Breast epithelium (tissue), 4 donors: ENCODE measurements around the gene LRP3. TPM values are rescaled to one million over a fixed set of nuclear protein-coding genes. Genes with fewer than 3 reads are reported as not detected.
"Not testable (repeated sequence)": the region's sequence is repeated elsewhere in the genome, so short reads cannot be mapped to it uniquely, and the experiment has no call there.

Experiments
- DNase-seq, 2 donors: peaks; one replicate each; pipeline ENCODE4 v3.0.0-alpha.2; 2019; ENCODE audit warnings: low spot score in 2 of 2
- H3K27ac ChIP-seq, 2 donors: fragments of 200-600 bp; sonication (generic) in 1 of 2; one replicate each; pipeline ENCODE4 v1.5.1; 2016 to 2019; ENCODE audit warnings: mild to moderate bottlenecking in 1 of 2
- H3K27me3 ChIP-seq, 2 donors: fragments of 200-600 bp; sonication (generic) in 1 of 2; one replicate each; pipeline versions ENCODE4 v1.5.1 to v1.6.0; 2017 to 2019; ENCODE audit warnings: control low read depth in 1 of 2, mild to moderate bottlenecking in 1 of 2
- H3K36me3 ChIP-seq: fragments of 200-600 bp; one replicate; pipeline ENCODE4 v1.5.1; 2019
- H3K4me1 ChIP-seq, 2 donors: fragments of 200-600 bp; sonication (generic); one replicate each; pipeline ENCODE4 v1.5.1; 2016 to 2019; ENCODE audit warnings: control low read depth in 1 of 2
- H3K4me3 ChIP-seq, 3 donors: fragments of 200-600 bp; sonication (generic); 1 replicate in 2 of 3; 2 replicates in 1 of 3; pipeline ENCODE4 v1.5.1; 2016 to 2019; ENCODE audit warnings: mild to moderate bottlenecking in 3 of 3, moderate library complexity in 2 of 3
- H3K9me3 ChIP-seq, 2 donors: fragments of 200-600 bp; sonication (generic) in 1 of 2; one replicate each; pipeline ENCODE4 v1.5.1; 2016 to 2019; ENCODE audit warnings: control low read depth in 1 of 2
- POLR2A ChIP-seq: fragments of 450-650 bp; IDR thresholded peaks from one replicate; pipeline ENCODE4 v1.6.1; 2016; ENCODE audit warnings: antibody characterized with exemption, mild to moderate bottlenecking, moderate library complexity
- POLR2AphosphoS5 ChIP-seq, 3 donors: sonication (generic); formaldehyde crosslinking; IDR thresholded peaks; one replicate each; pipeline ENCODE4 v1.6.1; 2017; ENCODE audit warnings: antibody characterized with exemption in 3 of 3
- intact Hi-C: fragments of 100-400 bp; cut with DNase I; formaldehyde crosslinking; loops from one replicate; pipeline ENCODE4 v1.15.1; 2023; ENCODE audit warnings: low total_unique reads
- total RNA-seq, 3 donors: library from RNA; depleted of rRNA; stranded (reverse); fragments of >200 nt; gene quantifications; one replicate each; pipeline ENCODE4 v1.1.0, GENCODE V29; 2016
- TF ChIP-seq, protein P1 (sequence below), 3 donors: fragments of 450-650 bp; IDR thresholded peaks; one replicate each; pipeline ENCODE4 v1.5.1; 2016 to 2017; ENCODE audit warnings: antibody characterized with exemption in 3 of 3, mild to moderate bottlenecking in 3 of 3, moderate library complexity in 3 of 3

Gene LRP3
- total RNA-seq, 3 donors from 2014 or later: 15.1 to 29.5 (median 23.8) TPM

DNA sequence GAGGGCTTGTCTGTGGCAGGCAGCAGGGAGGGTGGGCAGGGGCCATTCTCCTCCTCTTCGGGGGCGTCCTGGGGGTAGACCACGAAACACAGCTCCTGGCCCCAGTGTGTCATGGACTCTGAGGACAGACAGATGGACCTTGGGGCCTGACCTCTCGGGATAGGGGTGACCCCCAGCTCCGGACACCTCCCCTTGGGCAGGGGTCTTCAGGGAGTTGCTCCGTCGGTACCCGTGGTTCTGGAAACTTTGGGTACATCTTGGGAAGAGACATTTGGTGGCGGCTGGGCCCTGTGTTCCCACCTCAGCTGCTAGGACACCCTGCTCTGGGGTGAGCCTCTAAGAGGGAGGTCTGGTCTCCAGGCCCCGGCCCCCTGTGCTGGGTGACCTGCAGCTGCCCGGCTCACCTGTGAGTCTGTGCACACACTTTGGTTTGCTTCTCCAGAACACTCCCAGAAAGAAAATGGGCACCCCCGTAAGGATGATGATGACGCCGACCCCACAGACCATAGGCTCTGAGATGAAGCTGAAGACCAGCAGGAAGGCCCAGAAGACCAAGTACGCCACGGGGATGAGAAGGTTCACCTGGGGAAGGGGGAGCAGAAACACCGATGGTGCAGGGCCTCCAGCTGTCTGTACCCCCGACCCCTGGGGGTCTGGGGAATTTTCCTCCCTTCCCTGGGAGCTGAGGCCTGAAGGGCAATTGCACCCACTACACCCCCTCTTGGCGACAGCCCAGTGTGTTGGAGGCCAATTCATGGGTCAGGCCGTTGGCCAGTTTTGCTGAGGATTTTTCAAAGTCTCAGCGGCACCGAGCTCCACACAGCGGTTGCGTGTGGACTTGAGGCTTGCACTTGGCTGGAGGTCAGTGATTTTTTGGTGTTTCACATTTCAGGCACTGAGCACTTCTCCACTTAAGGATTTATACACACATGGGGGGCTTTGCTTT, 15.0 kb downstream of the LRP3 start:
- H3K27me3 ChIP-seq: no peaks in the 10 kb centered on the region
- intact Hi-C loops: no loop called here
- TF ChIP-seq, protein P1, sequence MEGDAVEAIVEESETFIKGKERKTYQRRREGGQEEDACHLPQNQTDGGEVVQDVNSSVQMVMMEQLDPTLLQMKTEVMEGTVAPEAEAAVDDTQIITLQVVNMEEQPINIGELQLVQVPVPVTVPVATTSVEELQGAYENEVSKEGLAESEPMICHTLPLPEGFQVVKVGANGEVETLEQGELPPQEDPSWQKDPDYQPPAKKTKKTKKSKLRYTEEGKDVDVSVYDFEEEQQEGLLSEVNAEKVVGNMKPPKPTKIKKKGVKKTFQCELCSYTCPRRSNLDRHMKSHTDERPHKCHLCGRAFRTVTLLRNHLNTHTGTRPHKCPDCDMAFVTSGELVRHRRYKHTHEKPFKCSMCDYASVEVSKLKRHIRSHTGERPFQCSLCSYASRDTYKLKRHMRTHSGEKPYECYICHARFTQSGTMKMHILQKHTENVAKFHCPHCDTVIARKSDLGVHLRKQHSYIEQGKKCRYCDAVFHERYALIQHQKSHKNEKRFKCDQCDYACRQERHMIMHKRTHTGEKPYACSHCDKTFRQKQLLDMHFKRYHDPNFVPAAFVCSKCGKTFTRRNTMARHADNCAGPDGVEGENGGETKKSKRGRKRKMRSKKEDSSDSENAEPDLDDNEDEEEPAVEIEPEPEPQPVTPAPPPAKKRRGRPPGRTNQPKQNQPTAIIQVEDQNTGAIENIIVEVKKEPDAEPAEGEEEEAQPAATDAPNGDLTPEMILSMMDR (IDR thresholded peaks at IDR 0.05): no peak
- TF ChIP-seq POLR2A: no peak
- no peak for TF ChIP-seq POLR2AphosphoS5 (IDR thresholded peaks at IDR 0.05)
- no peaks in the 10 kb centered on the region for H3K36me3 ChIP-seq
- H3K9me3 ChIP-seq: no peaks in the 10 kb centered on the region
- DNase-seq: no peak
- no peak overlapping the region for H3K4me3 ChIP-seq
- H3K27ac ChIP-seq: no peak overlapping the region
- no peaks in the 10 kb centered on the region for H3K4me1 ChIP-seq

DNA sequence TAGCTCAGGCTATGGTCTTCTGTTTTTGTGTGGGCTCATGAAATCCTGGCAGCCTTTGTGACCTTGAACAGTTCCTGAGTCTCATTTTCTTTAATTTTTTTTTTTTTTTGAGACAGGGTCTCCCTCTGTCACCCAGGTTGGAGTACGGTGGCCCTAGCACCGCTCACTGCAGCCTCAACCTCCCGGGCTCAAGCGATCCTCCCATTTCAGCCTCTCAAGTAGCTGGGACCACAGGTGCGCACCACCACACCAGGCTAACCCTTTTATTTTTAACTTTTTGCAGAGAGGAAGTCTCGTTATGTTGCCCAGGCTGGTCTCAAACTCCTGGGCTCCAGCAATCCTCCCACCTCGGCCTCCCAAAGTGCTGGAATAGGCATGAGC, 15.7 kb downstream of the LRP3 start:
- H3K27me3 ChIP-seq, intact Hi-C loops, H3K36me3 ChIP-seq, H3K9me3 ChIP-seq, H3K27ac ChIP-seq, DNase-seq, H3K4me3 ChIP-seq, H3K4me1 ChIP-seq: not testable (repeated sequence)

DNA sequence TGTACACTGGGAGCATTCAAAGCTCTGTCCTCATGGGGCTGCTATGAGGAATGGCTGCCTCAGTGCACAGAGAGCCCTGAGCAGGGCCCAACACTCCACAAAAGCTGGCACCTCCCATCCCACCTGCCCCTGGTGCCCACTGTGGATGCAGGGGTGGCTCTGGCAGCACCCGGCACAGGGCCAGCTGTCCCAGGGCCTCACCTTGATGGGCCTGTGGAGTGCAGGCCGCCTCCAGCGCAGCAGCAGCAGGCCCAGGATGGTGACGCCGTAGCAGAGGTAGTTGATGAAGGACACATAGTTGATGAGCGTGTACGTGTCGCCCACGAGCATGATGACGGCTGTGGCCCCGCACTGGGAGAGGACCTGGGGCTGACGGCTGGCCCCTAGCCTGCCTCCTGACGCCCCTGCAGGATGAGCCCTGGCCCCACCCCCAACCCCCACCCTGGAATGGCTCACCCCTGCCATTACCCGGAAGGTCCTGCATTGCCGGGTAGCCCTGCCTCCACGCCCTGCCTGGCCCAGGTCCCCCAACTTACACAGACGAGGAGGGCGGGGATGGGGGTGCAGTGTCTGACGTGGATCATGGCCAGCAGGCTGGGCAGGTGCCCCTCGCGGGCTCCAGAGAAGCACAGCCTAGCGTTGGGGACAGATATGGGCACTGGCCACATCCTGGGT, 16.3 kb downstream of the LRP3 start:
- Histone ChIP-seq H3K4me1 (no peaks in the 10 kb centered on the region), H3K27me3 (no peaks in the 10 kb centered on the region), H3K36me3 (no peaks in the 10 kb centered on the region), H3K4me3 (no peak overlapping the region), H3K9me3 (no peaks in the 10 kb centered on the region), H3K27ac (no peak overlapping the region)
- no peak for DNase-seq
- TF ChIP-seq POLR2A (no peak), POLR2AphosphoS5 (IDR thresholded peaks at IDR 0.05) (no peak)
- TF ChIP-seq, protein P1 (IDR thresholded peaks at IDR 0.05): no peak
- intact Hi-C loops: no loop called here

DNA sequence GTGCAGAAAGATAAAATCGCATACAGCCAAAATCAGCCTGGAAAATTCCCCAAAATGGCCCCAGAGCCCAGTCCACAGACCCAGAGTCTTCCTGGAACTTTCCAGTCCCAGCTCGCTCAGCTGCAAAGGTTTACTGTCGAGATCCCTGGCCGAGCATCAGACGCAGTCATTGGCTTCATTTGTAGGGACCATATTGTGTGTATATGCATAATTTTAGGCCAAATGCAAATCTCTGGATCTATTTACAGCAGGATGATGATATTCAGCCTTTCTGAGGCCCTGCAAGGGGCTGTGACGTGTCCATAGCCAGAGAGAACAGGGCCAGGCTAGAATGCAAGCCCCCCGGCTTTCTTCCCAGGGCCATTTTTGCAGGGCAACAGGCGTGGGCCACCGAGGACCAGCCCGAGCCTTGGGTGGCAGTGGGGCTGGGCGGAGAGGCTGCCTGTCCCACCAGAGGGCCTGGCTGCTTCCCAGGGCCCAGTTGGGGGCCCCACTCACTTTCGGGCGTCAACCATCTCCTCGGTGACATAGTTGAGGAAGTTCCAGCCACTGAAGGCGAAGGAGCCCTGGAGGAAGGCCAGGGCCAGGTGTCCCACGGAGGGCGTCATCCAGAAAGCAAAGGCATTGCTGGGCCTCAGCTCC, 17.8 kb downstream of the LRP3 start:
- H3K9me3 ChIP-seq: no peaks in the 10 kb centered on the region
- H3K27ac ChIP-seq: no peak overlapping the region
- H3K27me3 ChIP-seq: no peaks in the 10 kb centered on the region
- no peaks in the 10 kb centered on the region for H3K4me1 ChIP-seq
- H3K36me3 ChIP-seq: no peaks in the 10 kb centered on the region
- TF ChIP-seq POLR2AphosphoS5 (IDR thresholded peaks at IDR 0.05): no peak
- TF ChIP-seq, protein P1 (IDR thresholded peaks at IDR 0.05): no peak
- no peak for TF ChIP-seq POLR2A
- intact Hi-C loops: no loop called here
- no peak overlapping the region for H3K4me3 ChIP-seq
- DNase-seq: no peak

DNA sequence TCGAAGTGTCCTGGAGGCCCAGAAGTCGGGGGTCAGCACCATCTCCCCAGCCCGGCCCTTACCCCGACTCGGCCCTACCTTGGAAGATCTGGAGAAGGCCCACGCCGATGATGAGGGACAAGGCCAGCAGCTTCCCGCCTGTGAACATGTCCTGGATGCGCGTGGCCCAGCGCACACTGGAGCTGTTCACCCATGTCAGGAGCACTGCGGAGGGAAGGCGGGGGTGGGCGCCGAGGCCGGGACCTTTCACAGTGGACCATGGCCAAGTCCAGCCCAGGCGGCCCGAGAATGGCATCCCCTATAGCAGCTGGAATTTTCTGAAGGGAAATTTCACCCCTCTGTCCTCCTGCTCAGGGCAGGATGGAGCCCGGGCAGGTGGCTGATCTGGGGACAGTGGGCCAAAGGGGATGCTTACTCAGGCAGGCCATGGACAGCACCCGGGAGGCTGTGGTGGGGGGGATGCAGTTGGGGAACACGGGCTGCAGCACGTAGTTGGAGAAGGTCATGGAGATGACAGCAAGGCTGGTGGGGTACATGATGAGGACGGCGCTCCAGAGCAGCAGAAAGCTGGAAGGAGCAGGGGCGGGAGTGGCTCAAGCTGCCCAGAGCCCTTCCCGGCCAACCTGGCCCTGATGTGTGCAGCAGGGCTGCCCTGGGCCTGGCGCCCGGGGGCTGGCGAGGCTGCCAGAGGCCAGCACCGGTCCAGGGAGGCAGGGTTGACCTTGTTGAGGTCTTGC, 18.5 kb downstream of the LRP3 start:
- Histone ChIP-seq H3K4me1 (no peaks in the 10 kb centered on the region), H3K9me3 (no peaks in the 10 kb centered on the region)
- TF ChIP-seq POLR2AphosphoS5 (IDR thresholded peaks at IDR 0.05): no peak
- TF ChIP-seq, protein P1 (IDR thresholded peaks at IDR 0.05): no peak
- no peak for TF ChIP-seq POLR2A

More for the DNA sequence above, 18.5 kb downstream of the LRP3 start:
- DNase-seq: no peak
- Histone ChIP-seq H3K27me3 (no peaks in the 10 kb centered on the region), H3K27ac (no peak overlapping the region), H3K4me3 (no peak overlapping the region), H3K36me3 (no peaks in the 10 kb centered on the region)
- intact Hi-C loops: no loop called here
